ENCODE measurements around the gene MADCAM1.

DNA sequence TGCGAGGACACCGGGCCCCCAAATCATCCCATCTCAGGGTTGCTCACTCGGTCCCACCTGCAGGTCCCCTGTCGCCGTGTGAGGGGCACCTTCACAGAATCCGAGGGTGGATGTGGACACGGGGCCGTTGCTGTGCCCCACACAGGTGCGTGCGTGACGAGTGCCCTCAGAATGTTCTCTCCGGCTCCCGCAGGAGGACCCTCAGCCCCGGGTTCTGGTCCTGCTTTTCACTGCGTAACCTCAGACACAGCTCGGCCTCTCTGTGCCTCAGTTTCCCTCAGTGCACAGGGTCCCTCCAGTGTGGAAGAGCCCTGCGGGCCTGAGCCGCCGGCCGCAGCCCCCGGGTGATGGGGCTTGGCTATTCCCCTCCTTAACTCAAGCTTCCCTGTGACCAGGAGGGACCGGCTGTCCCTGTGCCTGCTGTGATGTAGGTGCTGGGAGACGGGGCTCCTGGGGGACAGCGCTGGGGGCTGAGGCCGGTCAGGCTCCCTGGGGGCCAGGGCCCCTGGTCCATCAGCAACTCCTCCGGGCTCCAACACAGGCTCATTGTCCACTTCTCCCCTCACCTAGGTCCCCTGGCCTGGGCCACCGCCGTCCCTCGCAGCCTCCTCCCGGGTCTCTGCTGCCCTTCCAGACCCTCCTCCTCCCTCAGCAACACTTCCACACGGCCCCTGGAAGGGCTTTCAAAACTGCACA lies 40.3 kb upstream of the MADCAM1 start:
- no peak for TF ChIP-seq POLR2AphosphoS5 (IDR thresholded peaks at IDR 0.05)
- TF ChIP-seq EP300 (IDR thresholded peaks at IDR 0.05), result no peak
